ENCODE data around the gene SUMO4.

SUMO4 gene

DNA sequence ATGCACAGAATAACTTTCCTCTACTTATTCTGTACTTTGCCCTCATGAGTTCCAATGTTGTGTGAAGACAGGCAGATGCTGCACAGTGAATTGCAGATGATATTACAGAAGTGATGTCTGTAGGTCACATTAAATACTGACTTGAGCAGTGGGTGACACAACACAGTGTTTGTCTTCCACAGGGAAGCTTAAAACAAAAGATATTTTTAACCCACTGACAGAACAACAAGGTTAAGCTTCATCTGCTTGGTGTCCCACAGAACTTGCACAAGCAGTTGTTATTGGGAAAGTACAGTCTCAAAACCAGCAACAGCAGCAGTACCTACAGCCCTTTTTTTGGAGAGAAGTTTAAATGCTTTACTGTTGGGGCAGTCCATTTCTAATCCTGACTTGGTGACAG, 10.5 kb downstream of the SUMO4 start:
- H3K9me3 ChIP-seq (ENCODE audit: control insufficient read depth, insufficient read depth, low read length) = no peaks in the 10 kb centered on the region
- no peak for DNase-seq (ENCODE audit: low read depth, low spot score)
- H3K27ac ChIP-seq (ENCODE audit: low read length) = no peak overlapping the region
- no peak overlapping the region for H3K4me3 ChIP-seq (ENCODE audit: low read length)
- H3K27me3 ChIP-seq (ENCODE audit: control insufficient read depth, insufficient read depth, low read length) = no peaks in the 10 kb centered on the region
- H3K36me3 ChIP-seq (ENCODE audit: control insufficient read depth, insufficient read depth, low read length) = peaks cover 6% of the 10 kb centered on the region; the same call in 1 of the 2 replicates
- no peaks in the 10 kb centered on the region for H3K4me1 ChIP-seq (ENCODE audit: control insufficient read depth, insufficient read depth, low read length)

DNA sequence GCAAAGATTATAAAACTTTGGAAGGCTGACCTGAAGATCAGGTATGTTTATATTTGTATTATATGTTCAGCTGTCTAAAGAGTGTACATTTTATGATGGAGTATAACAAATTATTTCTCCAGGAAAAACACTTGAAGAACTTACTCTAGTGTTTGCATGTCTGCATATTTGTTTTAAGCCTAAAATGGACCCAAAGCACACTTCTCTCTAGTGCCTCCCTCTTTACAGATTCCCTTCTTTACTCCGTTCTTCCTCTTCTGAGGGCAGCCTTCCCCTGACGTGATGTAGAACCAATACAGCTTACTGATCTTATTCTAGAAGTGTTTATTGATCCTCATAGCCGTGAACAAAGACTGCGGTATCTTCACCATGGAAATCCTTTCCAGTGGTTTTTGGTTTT, 13.9 kb downstream of the SUMO4 start:
- Histone ChIP-seq H3K9me3 (ENCODE audit: control insufficient read depth, insufficient read depth, low read length) (no peaks in the 10 kb centered on the region), H3K27ac (ENCODE audit: low read length) (no peak overlapping the region), H3K36me3 (ENCODE audit: control insufficient read depth, insufficient read depth, low read length) (peaks cover 6% of the 10 kb centered on the region; the same call in 1 of the 2 replicates), H3K27me3 (ENCODE audit: control insufficient read depth, insufficient read depth, low read length) (no peaks in the 10 kb centered on the region), H3K4me3 (ENCODE audit: low read length) (no peak overlapping the region), H3K4me1 (ENCODE audit: control insufficient read depth, insufficient read depth, low read length) (no peaks in the 10 kb centered on the region)
- no peak for DNase-seq (ENCODE audit: low read depth, low spot score)
- no CpG with 5 or more reads among the region's 4 CpGs for WGBS (ENCODE audit: insufficient coverage, insufficient read length)

DNA sequence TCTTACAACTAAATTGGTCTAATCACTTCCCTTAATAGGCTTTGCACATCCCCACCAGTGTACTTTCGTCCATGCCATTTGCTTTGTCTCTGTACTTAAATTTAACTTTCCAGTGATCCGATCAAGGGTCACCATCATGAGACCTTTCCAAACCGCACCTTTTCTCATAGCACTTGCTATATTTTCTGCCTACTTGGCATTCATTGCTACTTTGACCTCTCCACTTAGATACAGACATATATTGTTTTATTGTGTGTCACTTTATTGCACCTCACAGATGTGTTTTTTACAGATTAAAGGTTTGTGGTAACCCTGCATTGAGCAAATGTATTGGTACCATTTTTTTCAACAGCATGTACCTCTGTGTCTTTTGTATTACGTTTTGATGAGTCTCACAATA, 14.8 kb downstream of the SUMO4 start:
- no CpG with 5 or more reads among the region's 4 CpGs for WGBS (ENCODE audit: insufficient coverage, insufficient read length)
- H3K4me3 ChIP-seq (ENCODE audit: low read length) = no peak overlapping the region

DNA sequence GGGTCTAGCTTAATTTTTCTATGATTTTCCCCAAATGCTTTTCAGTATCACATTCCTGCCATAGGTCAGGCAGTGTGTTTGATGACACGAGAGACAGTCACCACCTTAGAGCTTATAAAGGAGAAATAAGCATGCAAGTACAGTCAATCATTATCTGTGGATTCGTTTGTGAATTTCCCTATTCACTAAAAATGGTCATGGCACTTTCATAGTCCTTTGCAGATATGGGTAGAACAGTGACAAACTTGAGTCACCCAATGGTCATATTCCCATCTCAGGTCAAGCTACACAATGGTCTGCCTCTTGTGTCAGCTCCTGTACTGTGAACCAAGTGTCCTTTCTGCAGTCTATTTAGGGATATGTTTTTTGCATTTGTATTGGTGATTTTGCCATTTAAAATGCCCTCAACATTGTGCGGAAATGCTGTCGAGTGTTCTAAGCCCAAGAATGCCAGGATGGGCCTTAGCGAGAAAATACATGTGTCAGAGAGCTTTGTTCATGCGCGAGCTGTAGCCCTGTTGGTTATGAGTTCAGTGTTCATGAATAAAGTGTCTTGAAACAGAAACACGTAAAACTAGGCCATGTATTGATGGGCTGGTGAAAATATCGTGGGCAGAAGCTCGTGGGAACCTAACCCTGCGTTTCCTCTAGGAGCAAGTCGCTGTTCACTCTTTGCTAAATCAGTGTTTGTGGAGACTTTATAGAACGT, 19.8 kb downstream of the SUMO4 start:
- no peaks in the 10 kb centered on the region for H3K9me3 ChIP-seq (ENCODE audit: control insufficient read depth, insufficient read depth, low read length)
- no peaks in the 10 kb centered on the region for H3K4me1 ChIP-seq (ENCODE audit: control insufficient read depth, insufficient read depth, low read length)
- H3K36me3 ChIP-seq (ENCODE audit: control insufficient read depth, insufficient read depth, low read length) = no peaks in the 10 kb centered on the region
- no peaks in the 10 kb centered on the region for H3K27me3 ChIP-seq (ENCODE audit: control insufficient read depth, insufficient read depth, low read length)
- WGBS (ENCODE audit: insufficient coverage, insufficient read length) = no CpG with 5 or more reads among the region's 13 CpGs
- no peak overlapping the region for H3K27ac ChIP-seq (ENCODE audit: low read length)
- no peak overlapping the region for H3K4me3 ChIP-seq (ENCODE audit: low read length)
- DNase-seq (ENCODE audit: low read depth, low spot score) = no peak

More for the DNA sequence above, 14.8 kb downstream of the SUMO4 start:
- Histone ChIP-seq H3K9me3 (ENCODE audit: control insufficient read depth, insufficient read depth, low read length) (no peaks in the 10 kb centered on the region), H3K27ac (ENCODE audit: low read length) (no peak overlapping the region), H3K36me3 (ENCODE audit: control insufficient read depth, insufficient read depth, low read length) (no peaks in the 10 kb centered on the region; the same call in 1 of the 2 replicates), H3K27me3 (ENCODE audit: control insufficient read depth, insufficient read depth, low read length) (no peaks in the 10 kb centered on the region), H3K4me1 (ENCODE audit: control insufficient read depth, insufficient read depth, low read length) (no peaks in the 10 kb centered on the region)
- no peak for DNase-seq (ENCODE audit: low read depth, low spot score)

DNA sequence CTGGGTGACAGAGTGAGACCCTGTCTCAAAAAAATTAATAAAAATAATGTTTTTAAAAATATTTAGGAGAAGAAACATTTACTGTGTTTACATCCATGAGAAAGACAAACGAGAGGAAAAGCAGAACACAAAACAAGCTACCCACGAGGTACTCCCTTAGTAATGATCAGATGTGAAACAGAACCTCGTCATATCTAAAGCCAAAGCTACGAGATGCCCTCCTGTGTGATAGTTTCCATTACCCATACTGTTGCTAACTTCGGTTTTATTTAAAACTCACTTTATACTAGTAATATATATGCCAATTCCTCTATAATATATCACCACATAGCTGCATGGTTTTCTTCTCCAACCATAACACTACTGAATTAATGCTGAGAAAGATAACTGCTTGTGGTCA, 21.1 kb downstream of the SUMO4 start:
- Histone ChIP-seq H3K36me3 (ENCODE audit: control insufficient read depth, insufficient read depth, low read length) (no peaks in the 10 kb centered on the region), H3K4me3 (ENCODE audit: low read length) (no peak overlapping the region), H3K4me1 (ENCODE audit: control insufficient read depth, insufficient read depth, low read length) (no peaks in the 10 kb centered on the region), H3K9me3 (ENCODE audit: control insufficient read depth, insufficient read depth, low read length) (no peaks in the 10 kb centered on the region), H3K27ac (ENCODE audit: low read length) (no peak overlapping the region), H3K27me3 (ENCODE audit: control insufficient read depth, insufficient read depth, low read length) (no peaks in the 10 kb centered on the region)
- WGBS (ENCODE audit: insufficient coverage, insufficient read length) = no CpG with 5 or more reads among the region's 5 CpGs
- no peak for DNase-seq (ENCODE audit: low read depth, low spot score)

DNA sequence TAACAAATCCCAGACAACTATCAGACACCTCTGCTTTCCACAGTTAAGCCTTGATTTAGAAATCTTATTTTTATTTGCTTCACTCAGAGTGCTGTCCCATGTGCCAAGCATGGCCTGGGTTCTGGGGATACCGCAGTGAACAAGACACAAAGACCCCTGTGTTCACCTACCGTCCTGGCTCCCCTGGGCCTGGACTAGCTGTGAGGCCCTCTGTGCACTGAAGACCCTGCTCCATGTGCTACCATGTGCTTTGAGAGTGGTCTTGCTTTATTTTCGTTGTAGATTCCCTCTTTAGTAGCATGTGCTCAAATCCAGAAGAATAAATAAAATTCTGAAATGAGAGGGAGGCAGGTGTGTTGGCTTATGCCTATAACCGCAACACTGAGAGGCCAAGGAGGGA, 22.5 kb downstream of the SUMO4 start:
- no peaks in the 10 kb centered on the region for H3K4me1 ChIP-seq (ENCODE audit: control insufficient read depth, insufficient read depth, low read length)
- no CpG with 5 or more reads among the region's 4 CpGs for WGBS (ENCODE audit: insufficient coverage, insufficient read length)
- no peak for DNase-seq (ENCODE audit: low read depth, low spot score)
- no peaks in the 10 kb centered on the region for H3K36me3 ChIP-seq (ENCODE audit: control insufficient read depth, insufficient read depth, low read length)
- no peak overlapping the region for H3K27ac ChIP-seq (ENCODE audit: low read length)
- no peak overlapping the region for H3K4me3 ChIP-seq (ENCODE audit: low read length)
- H3K27me3 ChIP-seq (ENCODE audit: control insufficient read depth, insufficient read depth, low read length) = no peaks in the 10 kb centered on the region
- H3K9me3 ChIP-seq (ENCODE audit: control insufficient read depth, insufficient read depth, low read length) = no peaks in the 10 kb centered on the region

DNA sequence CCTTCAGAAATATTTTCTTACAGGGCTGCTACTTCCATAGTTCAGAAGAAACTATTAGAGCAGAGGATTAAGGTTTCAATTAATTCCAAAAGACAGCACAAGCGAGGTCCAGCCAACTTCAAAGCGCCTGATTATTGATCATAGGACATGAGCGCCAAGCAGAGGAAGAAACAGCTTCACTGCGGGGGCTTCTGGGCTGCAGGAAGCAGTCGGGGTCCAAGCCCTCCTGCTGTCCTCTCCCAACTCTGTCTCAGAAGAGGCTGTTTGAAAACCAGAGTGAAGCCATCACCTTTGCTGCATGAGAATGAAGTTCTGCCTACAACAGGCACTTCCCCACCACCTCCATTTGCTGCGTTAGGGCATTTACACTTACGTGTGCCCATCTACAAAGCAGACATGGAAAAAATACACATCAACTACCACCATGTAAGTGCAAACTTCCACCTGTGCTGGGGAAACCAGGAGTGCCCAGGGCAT, 23.9 kb downstream of the SUMO4 start:
- H3K4me3 ChIP-seq (ENCODE audit: low read length) = no peak overlapping the region
- no peaks in the 10 kb centered on the region for H3K36me3 ChIP-seq (ENCODE audit: control insufficient read depth, insufficient read depth, low read length)
- no peak for DNase-seq (ENCODE audit: low read depth, low spot score)
- H3K27me3 ChIP-seq (ENCODE audit: control insufficient read depth, insufficient read depth, low read length) = no peaks in the 10 kb centered on the region
- no peaks in the 10 kb centered on the region for H3K4me1 ChIP-seq (ENCODE audit: control insufficient read depth, insufficient read depth, low read length)
- no peak overlapping the region for H3K27ac ChIP-seq (ENCODE audit: low read length)
- no peaks in the 10 kb centered on the region for H3K9me3 ChIP-seq (ENCODE audit: control insufficient read depth, insufficient read depth, low read length)
- WGBS (ENCODE audit: insufficient coverage, insufficient read length) = no CpG with 5 or more reads among the region's 7 CpGs

DNA sequence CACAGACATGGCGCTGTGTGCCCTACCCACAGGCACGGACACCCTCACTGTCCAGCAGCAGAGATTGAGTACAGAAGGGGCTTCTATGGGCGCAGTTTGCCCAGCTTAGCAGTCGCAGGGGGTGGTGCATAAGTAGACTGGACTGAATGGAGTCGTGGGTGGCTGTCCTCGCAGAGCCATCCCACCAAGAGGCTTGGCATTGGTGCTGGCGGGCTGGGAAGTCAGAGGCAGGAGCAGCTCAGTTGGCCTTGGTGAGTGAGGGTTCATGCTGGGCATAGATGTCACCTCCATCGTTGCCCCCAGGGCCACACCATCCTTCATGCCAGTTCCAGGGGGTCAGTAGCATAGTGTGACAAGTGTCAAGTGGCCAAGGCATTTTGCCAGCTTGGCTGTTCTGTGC, 25.2 kb downstream of the SUMO4 start:
- Histone ChIP-seq H3K4me1 (ENCODE audit: control insufficient read depth, insufficient read depth, low read length) (no peaks in the 10 kb centered on the region), H3K9me3 (ENCODE audit: control insufficient read depth, insufficient read depth, low read length) (no peaks in the 10 kb centered on the region), H3K27me3 (ENCODE audit: control insufficient read depth, insufficient read depth, low read length) (no peaks in the 10 kb centered on the region), H3K36me3 (ENCODE audit: control insufficient read depth, insufficient read depth, low read length) (no peaks in the 10 kb centered on the region), H3K27ac (ENCODE audit: low read length) (no peak overlapping the region), H3K4me3 (ENCODE audit: low read length) (no peak overlapping the region)
- DNase-seq (ENCODE audit: low read depth, low spot score) = no peak
- no CpG with 5 or more reads among the region's 8 CpGs for WGBS (ENCODE audit: insufficient coverage, insufficient read length)

DNA sequence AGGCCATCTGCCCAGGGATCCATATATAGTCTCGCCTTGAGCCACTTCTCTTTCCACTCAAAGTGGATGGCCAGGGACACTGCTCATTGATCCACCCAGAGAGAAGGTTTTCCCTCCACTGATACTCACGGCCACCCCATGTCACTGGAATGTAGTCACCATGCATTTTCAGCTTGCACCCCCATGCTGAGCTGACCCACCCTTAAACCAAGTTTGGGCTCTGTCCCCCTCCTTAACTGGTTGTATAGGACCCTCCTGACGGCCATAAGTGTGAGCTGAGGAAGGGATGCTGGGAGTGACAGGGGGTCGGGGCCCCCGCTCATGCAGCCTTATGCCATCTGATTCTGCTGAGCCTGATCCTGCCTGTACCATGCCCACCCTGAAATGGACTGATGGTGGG, 25.7 kb downstream of the SUMO4 start:
- H3K4me3 ChIP-seq (ENCODE audit: low read length) = no peak overlapping the region
- no peak for DNase-seq (ENCODE audit: low read depth, low spot score)
- WGBS (ENCODE audit: insufficient coverage, insufficient read length) = no CpG with 5 or more reads among the region's 5 CpGs
- no peaks in the 10 kb centered on the region for H3K27me3 ChIP-seq (ENCODE audit: control insufficient read depth, insufficient read depth, low read length)
- no peaks in the 10 kb centered on the region for H3K36me3 ChIP-seq (ENCODE audit: control insufficient read depth, insufficient read depth, low read length)
- no peak overlapping the region for H3K27ac ChIP-seq (ENCODE audit: low read length)
- no peaks in the 10 kb centered on the region for H3K4me1 ChIP-seq (ENCODE audit: control insufficient read depth, insufficient read depth, low read length)
- no peaks in the 10 kb centered on the region for H3K9me3 ChIP-seq (ENCODE audit: control insufficient read depth, insufficient read depth, low read length)

DNA sequence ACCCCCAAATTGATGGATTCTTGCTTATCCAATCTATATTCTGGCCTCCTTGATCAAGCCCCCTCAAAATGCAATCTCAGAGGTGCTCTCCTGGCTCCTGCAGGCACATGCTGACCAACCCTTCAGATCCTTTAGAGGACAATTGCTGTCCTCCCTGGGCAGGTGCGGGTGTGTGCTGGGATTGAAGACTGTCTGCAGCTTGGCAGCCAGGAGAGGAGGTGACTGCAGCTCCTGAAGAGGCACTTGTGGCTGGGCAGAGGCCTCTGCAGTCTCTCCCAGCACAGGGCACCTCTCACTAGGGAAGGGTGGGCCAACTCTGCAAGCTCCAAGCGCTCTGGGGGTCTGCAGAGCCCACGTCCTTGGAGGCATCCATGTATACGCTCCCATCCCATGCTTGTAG, 28.5 kb downstream of the SUMO4 start:
- Histone ChIP-seq H3K9me3 (ENCODE audit: control insufficient read depth, insufficient read depth, low read length) (no peaks in the 10 kb centered on the region), H3K27ac (ENCODE audit: low read length) (no peak overlapping the region), H3K36me3 (ENCODE audit: control insufficient read depth, insufficient read depth, low read length) (no peaks in the 10 kb centered on the region), H3K27me3 (ENCODE audit: control insufficient read depth, insufficient read depth, low read length) (no peaks in the 10 kb centered on the region), H3K4me3 (ENCODE audit: low read length) (no peak overlapping the region), H3K4me1 (ENCODE audit: control insufficient read depth, insufficient read depth, low read length) (no peaks in the 10 kb centered on the region)
- no CpG with 5 or more reads among the region's 4 CpGs for WGBS (ENCODE audit: insufficient coverage, insufficient read length)
- no peak for DNase-seq (ENCODE audit: low read depth, low spot score)

Data from iPS DF 6.9 (cell line).